ENCODE results near the gene TCF21.

Gene TCF21

GRCh38 chr6:133887156-133887879 is 1.6 kb upstream of the TCF21 start:
- H3K4me3 ChIP-seq (ENCODE audit: low read depth, low read length) = no peak overlapping the region
- no peaks in the 10 kb centered on the region for H3K36me3 ChIP-seq (ENCODE audit: control insufficient read depth, insufficient read depth, low read length)
- H2AFZ ChIP-seq = no peak overlapping the region
- no peak overlapping the region for H3K9ac ChIP-seq
- H3K4me1 ChIP-seq = no peaks in the 10 kb centered on the region
- no peaks in the 10 kb centered on the region for H3K9me3 ChIP-seq (ENCODE audit: control insufficient read depth, low read length)
- no peak for TF ChIP-seq CTCF (IDR thresholded peaks at IDR 0.05)
- H3K27ac ChIP-seq = no peak overlapping the region
- H3K27me3 ChIP-seq (ENCODE audit: control insufficient read depth, insufficient read depth, low read length) = peaks cover 11% of the 10 kb centered on the region
- no peaks in the 10 kb centered on the region for H3K79me2 ChIP-seq
- H3K4me2 ChIP-seq (ENCODE audit: low read length) = no peak overlapping the region

- no peak for TF ChIP-seq CTCF (IDR thresholded peaks at IDR 0.05)
- H3K9ac ChIP-seq = no peak overlapping the region
- no peak overlapping the region for H3K4me3 ChIP-seq (ENCODE audit: low read depth, low read length)
Observed at GRCh38 chr6:133887880-133888230, 1.1 kb upstream of the TCF21 start.

GRCh38 chr6:133889557-133890403 is 867 bp downstream of the TCF21 start:
- no peak overlapping the region for H3K4me2 ChIP-seq (ENCODE audit: low read length)
- H3K4me1 ChIP-seq = no peaks in the 10 kb centered on the region
- H3K4me3 ChIP-seq (ENCODE audit: low read depth, low read length) = no peak overlapping the region
- TF ChIP-seq CTCF (IDR thresholded peaks at IDR 0.05) = no peak
- H3K27ac ChIP-seq = no peak overlapping the region
- no peaks in the 10 kb centered on the region for H3K36me3 ChIP-seq (ENCODE audit: control insufficient read depth, insufficient read depth, low read length)
- peaks cover 11% of the 10 kb centered on the region for H3K27me3 ChIP-seq (ENCODE audit: control insufficient read depth, insufficient read depth, low read length)
- H3K9me3 ChIP-seq (ENCODE audit: control insufficient read depth, low read length) = no peaks in the 10 kb centered on the region
- H3K79me2 ChIP-seq = no peaks in the 10 kb centered on the region
- H3K9ac ChIP-seq = no peak overlapping the region
- no peak overlapping the region for H2AFZ ChIP-seq

More at GRCh38 chr6:133887880-133888230, 1.1 kb upstream of the TCF21 start:
- Histone ChIP-seq H3K4me2 (ENCODE audit: low read length) (no peak overlapping the region), H2AFZ (no peak overlapping the region), H3K79me2 (no peaks in the 10 kb centered on the region), H3K9me3 (ENCODE audit: control insufficient read depth, low read length) (no peaks in the 10 kb centered on the region), H3K36me3 (ENCODE audit: control insufficient read depth, insufficient read depth, low read length) (no peaks in the 10 kb centered on the region), H3K4me1 (no peaks in the 10 kb centered on the region), H3K27ac (no peak overlapping the region), H3K27me3 (ENCODE audit: control insufficient read depth, insufficient read depth, low read length) (peaks cover 11% of the 10 kb centered on the region)

- Histone ChIP-seq H3K9ac (no peak overlapping the region), H3K4me3 (ENCODE audit: low read depth, low read length) (no peak overlapping the region), H3K27me3 (ENCODE audit: control insufficient read depth, insufficient read depth, low read length) (peaks cover 11% of the 10 kb centered on the region), H3K4me1 (no peaks in the 10 kb centered on the region), H3K27ac (no peak overlapping the region), H3K9me3 (ENCODE audit: control insufficient read depth, low read length) (no peaks in the 10 kb centered on the region), H3K36me3 (ENCODE audit: control insufficient read depth, insufficient read depth, low read length) (no peaks in the 10 kb centered on the region), H3K4me2 (ENCODE audit: low read length) (peak overlapping the region; percentile 13), H2AFZ (no peak overlapping the region), H3K79me2 (no peaks in the 10 kb centered on the region)
- no peak for TF ChIP-seq CTCF (IDR thresholded peaks at IDR 0.05)
Observed at GRCh38 chr6:133890711-133891148, 1.8 kb downstream of the TCF21 start.
